Fibroblast of gingiva (primary cell): ENCODE data around the gene APIP.

Experiments used
- DNase-seq: peaks from one replicate; pipeline ENCODE4 v3.0.0-alpha.2; 2011; ENCODE audit warnings: low read depth

Gene APIP

DNA sequence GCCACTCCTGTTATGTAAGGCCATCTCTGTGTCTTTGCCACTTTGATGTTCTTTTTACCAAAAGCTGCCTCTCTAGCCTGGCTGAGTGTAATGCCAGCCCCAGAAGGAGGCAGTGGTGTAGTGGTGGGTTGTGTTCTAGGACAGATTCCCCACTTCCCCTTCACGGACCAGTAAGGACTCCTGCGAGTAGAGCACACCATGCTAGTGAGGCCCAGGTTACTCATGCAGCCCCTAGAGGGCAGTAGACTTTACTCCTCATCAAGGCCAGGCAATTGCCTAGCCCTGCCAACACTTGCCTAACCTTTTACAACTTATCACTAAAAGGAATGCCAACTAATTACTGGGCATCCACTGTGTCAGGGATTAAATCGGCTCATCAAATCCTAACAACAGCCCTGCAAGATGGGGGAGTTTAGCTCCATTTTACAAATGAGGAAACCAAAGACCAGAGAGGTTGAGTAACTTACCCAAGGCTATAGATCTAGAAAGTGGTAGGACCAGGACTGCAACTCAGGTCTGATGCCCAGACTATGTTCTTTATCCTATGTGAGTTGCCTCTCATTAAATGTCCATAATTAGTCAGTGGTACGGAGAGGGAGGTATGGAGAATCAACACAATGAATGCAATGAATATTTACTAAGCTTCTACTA is 75.3 kb downstream of the APIP start:
- no peak for DNase-seq

DNA sequence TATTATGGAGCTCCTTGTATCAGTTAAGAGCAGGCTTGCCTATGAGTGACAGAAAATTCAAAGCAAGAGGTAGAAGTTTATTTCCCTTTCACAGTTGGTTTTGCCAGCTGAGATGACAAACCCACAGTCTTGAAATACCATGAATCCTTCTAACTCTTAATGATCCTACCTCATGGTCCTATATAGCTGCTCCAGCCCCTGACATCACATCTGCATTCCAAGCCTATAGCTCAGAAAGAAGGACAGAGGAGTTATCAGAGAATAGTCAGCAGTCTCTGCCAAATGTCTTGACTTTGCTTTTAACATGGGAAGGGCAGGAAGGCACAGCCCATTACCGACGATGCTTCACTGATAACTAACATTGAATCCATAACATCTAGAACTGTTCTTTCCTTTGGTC is 76.2 kb downstream of the APIP start:
- DNase-seq: no peak

DNA sequence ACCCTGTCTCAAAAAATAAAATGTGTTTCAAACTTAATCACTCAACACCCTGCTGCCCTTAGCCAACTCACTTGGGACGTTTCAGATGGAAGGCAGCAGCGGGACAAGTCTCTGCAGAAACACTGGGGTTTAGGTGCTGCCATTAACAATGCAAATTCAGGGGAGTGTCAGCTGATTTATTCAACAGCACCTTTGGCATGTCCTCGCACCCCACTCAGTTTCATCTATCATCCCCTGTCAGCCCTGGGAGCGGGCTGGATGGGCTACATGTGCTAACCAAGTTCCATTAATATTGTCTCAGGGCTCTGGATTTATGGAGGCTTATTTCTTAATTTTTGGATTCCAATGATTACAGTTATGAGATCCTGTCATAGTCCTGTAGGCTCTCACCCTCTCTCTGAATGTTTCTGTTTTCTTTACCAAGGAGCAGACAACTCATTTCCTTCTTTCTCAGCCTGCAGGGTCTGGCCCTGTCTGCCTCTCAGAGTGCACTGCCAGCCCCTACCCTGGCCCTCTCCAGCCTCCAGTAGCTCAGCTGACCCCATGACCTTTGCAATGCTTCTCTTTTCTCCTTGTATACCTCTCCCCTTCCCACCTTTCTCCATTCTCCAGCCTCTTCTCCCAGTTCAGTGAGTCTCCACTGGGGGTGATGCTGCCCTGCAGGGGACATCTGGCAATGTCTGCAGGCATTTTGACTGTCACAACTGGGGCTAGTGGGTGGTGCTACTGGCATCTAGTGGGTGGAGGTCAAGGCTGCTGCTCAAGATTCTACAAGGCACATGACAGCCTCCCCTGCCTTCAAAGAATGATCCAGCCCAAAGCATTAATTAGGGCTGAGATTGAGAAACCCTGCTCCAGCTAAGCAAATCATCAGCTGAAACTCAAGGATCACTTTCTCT is 79.0 kb downstream of the APIP start:
- peak; percentile 30 for DNase-seq

DNA sequence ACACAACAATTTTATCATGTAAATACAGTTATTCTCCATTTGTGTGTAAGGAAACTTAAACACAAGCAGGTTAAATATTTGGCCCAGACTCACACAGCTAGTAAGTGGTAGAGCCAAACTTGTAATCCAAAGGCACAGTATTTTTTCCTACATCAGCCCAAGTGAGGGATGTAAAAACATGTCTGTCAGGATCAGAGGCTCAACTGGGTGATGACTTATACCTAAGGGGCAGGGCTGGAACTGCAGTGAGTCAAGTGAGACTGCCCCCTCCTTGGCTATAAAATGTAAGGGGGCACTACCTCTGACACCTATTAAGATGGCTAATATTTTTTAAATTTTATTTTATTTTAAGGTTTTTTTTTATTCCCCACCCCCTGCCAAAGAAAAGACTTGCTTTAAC is 82.6 kb downstream of the APIP start:
- DNase-seq: no peak
